ENCODE measurements around the gene ISM1. TPM values are rescaled to one million over a fixed set of nuclear protein-coding genes. Genes with fewer than 3 reads are reported as not detected.
A peak's percentile ranks its signal among the peaks of the same experiment; 100 is the strongest.

ISM1 gene
- total and polyA plus RNA-seq, 2 of the 13 experiments (the other 11 are each of a cell fraction or from before 2014, with no cell fraction given), result 0.40 to 1.4 TPM

DNA sequence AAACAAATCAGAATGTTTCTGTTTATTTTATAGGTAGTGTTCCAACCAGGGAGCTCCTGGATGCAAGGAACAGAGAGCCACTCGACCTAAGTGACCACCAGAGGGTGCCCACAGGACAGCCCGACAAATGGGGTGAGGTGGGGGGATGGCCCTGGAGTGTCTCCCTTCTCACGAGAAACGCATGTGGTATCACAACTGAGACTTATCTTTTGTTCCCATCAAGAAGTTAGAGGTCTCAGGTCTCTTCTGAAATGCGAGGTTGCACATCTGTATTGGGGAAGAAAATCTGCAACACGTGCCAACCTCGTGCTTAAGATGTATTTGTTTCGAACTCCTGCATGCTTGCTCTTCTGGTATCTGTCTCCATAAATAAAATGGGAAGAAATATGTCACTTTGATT is 104.0 kb downstream of the ISM1 start (continued):
- TF ChIP-seq ZSCAN9 (CRISPR knock-in tag; IDR thresholded peaks at IDR 0.05; ENCODE audit: borderline replicate concordance) (no peak), AHR (CRISPR knock-in tag; IDR thresholded peaks at IDR 0.05) (0 out of 2 replicates have a peak, but pooled peaks have one; percentile 54), ZNF136 (CRISPR knock-in tag; IDR thresholded peaks at IDR 0.05; ENCODE audit: low read depth) (no peak), HOXA9 (CRISPR knock-in tag; IDR thresholded peaks at IDR 0.05; ENCODE audit: borderline replicate concordance) (no peak), RFXAP (CRISPR knock-in tag; IDR thresholded peaks at IDR 0.05; ENCODE audit: borderline replicate concordance) (no peak), ZNF317 (CRISPR knock-in tag; IDR thresholded peaks at IDR 0.05) (no peak), KDM3A (CRISPR knock-in tag; IDR thresholded peaks at IDR 0.05; ENCODE audit: low read depth) (peak; percentile 63; the same call in 1 of the 2 replicates), WIZ (CRISPR knock-in tag; IDR thresholded peaks at IDR 0.05) (no peak), ARHGAP35 (CRISPR knock-in tag; IDR thresholded peaks at IDR 0.05; ENCODE audit: borderline replicate concordance) (no peak), PHF8 (CRISPR knock-in tag; IDR thresholded peaks at IDR 0.05) (no peak), PAF1 (CRISPR knock-in tag; IDR thresholded peaks at IDR 0.05) (no peak), MLXIP (CRISPR knock-in tag; IDR thresholded peaks at IDR 0.05; ENCODE audit: borderline replicate concordance) (no peak), ZNF570 (CRISPR knock-in tag; IDR thresholded peaks at IDR 0.05; ENCODE audit: borderline replicate concordance) (no peak), NFYB (CRISPR knock-in tag; IDR thresholded peaks at IDR 0.05) (no peak), NCOA2 (CRISPR knock-in tag; IDR thresholded peaks at IDR 0.05) (peak; percentile 22; the same call in 1 of the 2 replicates), ZNF660 (CRISPR knock-in tag; IDR thresholded peaks at IDR 0.05; ENCODE audit: borderline replicate concordance, low read depth) (no peak), HES4 (CRISPR knock-in tag; IDR thresholded peaks at IDR 0.05; ENCODE audit: borderline replicate concordance) (no peak), HMGA1 (CRISPR knock-in tag; conservative IDR thresholded peaks at IDR 0.05) (no peak), ZNF10 (CRISPR knock-in tag; IDR thresholded peaks at IDR 0.05; ENCODE audit: borderline replicate concordance, low read depth) (no peak), RARG (CRISPR knock-in tag; IDR thresholded peaks at IDR 0.05; ENCODE audit: low read depth) (no peak), KMT2B (CRISPR knock-in tag; IDR thresholded peaks at IDR 0.05) (peak; percentile 47; the same call in 1 of the 2 replicates), MYNN (CRISPR knock-in tag; IDR thresholded peaks at IDR 0.05; ENCODE audit: low read depth) (no peak), RARA (CRISPR knock-in tag; IDR thresholded peaks at IDR 0.05) (0 out of 2 replicates have a peak, but pooled peaks have one; percentile 25), ZNF547 (CRISPR knock-in tag; IDR thresholded peaks at IDR 0.05) (no peak)
- TF ChIP-seq, protein P1, sequence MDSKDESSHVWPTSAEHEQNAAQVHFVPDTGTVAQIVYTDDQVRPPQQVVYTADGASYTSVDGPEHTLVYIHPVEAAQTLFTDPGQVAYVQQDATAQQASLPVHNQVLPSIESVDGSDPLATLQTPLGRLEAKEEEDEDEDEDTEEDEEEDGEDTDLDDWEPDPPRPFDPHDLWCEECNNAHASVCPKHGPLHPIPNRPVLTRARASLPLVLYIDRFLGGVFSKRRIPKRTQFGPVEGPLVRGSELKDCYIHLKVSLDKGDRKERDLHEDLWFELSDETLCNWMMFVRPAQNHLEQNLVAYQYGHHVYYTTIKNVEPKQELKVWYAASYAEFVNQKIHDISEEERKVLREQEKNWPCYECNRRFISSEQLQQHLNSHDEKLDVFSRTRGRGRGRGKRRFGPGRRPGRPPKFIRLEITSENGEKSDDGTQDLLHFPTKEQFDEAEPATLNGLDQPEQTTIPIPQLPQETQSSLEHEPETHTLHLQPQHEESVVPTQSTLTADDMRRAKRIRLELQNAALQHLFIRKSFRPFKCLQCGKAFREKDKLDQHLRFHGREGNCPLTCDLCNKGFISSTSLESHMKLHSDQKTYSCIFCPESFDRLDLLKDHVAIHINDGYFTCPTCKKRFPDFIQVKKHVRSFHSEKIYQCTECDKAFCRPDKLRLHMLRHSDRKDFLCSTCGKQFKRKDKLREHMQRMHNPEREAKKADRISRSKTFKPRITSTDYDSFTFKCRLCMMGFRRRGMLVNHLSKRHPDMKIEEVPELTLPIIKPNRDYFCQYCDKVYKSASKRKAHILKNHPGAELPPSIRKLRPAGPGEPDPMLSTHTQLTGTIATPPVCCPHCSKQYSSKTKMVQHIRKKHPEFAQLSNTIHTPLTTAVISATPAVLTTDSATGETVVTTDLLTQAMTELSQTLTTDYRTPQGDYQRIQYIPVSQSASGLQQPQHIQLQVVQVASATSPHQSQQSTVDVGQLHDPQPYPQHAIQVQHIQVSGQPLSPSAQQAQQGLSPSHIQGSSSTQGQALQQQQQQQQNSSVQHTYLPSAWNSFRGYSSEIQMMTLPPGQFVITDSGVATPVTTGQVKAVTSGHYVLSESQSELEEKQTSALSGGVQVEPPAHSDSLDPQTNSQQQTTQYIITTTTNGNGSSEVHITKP (CRISPR knock-in tag; IDR thresholded peaks at IDR 0.05; ENCODE audit: low read depth), result no peak
- TF ChIP-seq, protein P2, sequence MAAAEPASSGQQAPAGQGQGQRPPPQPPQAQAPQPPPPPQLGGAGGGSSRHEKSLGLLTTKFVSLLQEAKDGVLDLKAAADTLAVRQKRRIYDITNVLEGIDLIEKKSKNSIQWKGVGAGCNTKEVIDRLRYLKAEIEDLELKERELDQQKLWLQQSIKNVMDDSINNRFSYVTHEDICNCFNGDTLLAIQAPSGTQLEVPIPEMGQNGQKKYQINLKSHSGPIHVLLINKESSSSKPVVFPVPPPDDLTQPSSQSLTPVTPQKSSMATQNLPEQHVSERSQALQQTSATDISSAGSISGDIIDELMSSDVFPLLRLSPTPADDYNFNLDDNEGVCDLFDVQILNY (CRISPR knock-in tag; conservative IDR thresholded peaks at IDR 0.05), result no peak

All from HepG2 (cell line).